AG09319 (cell line): ENCODE measurements around the gene DPY19L2.
"Not testable (repeated sequence)": the region's sequence is repeated elsewhere in the genome, so short reads cannot be mapped to it uniquely, and the experiment has no call there.

ENCODE experiments used
- DNase-seq: peaks from one replicate; pipeline ENCODE4 v3.0.0-alpha.2; 2010; ENCODE audit warnings: low read depth; ENCODE audit errors: extremely low read depth
- CTCF ChIP-seq: IDR thresholded peaks from 2 replicates; pipeline ENCODE4 v1.5.1; 2011; ENCODE audit warnings: low read depth, mild to moderate bottlenecking, inconsistent platforms, low read length, moderate library complexity

DPY19L2 gene

GRCh38 chr12:63549034-63549433 is 119.3 kb downstream of the DPY19L2 start:
- not testable (repeated sequence) for DNase-seq

- DNase-seq = not testable (repeated sequence)
Observed at GRCh38 chr12:63545298-63545916, 122.9 kb downstream of the DPY19L2 start.

DNA sequence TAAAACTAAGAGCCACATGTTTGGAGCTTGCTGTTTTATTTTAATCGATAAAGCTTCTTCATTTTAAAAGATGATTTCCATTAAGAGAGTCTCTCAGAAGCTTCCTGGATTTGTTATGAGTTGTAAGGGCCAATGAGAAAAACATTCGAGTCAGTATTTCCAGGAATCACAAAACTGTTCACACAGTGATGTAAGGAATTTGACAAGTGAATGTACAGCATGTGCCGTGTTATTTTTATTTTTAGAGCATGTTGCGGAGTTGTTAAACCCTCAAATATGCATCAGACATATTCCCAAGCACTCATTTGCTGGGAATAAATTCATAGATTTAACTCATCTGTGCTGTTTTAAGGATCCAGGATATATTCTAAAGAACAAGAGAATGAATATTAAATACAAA is 129.6 kb downstream of the DPY19L2 start:
- DNase-seq = not testable (repeated sequence)

DNA sequence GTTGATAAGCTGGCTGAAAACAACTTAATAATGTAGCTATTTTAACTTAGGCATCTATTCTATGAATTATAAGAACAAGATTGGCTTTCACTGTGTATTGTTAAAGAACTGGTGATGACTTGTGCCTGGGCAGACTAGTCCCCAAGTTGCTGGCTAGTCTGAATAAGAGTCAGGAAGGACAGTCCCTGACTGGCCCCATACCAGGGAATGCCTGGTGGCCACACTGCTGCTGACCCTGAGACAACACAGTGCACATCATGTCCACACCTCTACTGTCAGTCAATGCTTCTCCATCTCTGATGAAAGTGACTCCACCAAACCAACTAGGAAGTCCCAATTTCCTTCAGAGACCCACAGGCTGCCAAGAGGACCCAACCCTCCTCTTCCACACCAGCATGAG is 130.5 kb downstream of the DPY19L2 start:
- DNase-seq = not testable (repeated sequence)

DNA sequence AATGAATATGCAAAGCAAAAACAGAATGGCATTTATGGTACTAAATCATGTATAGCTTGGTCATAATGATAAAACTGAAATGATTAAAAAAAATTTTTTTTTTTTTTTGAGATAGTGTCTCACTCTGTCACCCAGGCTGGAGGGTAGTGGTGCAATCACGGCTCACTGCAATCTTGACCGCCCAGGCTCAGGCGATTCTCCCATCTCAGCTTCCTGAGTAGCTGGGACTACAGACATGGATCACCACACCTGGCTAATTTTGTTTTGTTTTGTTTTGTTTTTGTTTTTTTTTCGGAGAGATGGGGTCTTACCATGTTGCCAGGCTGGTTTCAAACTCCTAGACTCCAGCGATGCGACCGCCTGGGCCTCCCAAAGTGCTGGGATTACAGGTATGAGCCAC is 138.7 kb downstream of the DPY19L2 start:
- not testable (repeated sequence) for DNase-seq

DNA sequence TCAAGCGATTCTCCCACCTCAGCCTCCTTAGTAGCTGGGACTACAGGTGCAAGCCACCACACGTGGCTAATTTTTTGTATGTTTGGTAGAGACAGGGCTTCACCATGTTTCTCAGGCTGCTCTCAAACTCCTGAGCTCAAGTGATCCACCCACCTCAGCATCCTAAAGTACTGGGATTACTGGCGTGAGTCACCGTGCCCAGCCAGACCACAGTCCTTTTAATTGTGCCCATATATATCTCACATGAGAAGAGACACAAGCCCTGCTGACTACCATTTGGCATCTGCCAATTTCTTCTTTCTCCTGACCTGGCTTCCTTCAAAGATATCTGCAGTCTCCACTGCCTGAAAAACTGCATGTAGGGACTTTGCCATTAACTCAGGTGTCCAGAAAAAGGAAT is 142.5 kb downstream of the DPY19L2 start:
- no peak for TF ChIP-seq CTCF
- DNase-seq = no peak

GRCh38 chr12:63521706-63522105 is 146.6 kb downstream of the DPY19L2 start:
- no peak for TF ChIP-seq CTCF
- DNase-seq = no peak
